Measurements from ENCODE around the gene LYSMD2.

DNA sequence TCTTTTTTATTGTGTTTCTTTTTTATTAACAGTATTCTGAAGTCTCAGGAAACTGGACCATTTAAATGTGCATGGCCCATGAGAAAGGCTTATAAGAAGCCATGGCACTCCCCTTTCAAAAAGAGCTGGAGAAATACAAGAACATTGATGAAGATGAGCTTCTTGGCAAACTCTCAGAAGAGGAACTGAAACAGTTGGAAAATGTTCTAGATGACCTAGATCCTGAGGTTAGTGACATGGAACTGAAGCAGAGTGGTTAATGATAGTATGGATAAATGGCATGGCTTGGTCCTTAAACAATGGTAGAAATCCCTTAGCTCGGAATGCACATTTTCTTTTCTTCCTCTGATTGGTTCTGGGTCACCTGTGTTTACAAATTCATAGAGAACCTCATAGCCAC is 28.9 kb upstream of the LYSMD2 start:
- TF ChIP-seq POLR2AphosphoS5 (IDR thresholded peaks at IDR 0.05) (no peak), SMC3 (conservative IDR thresholded peaks at IDR 0.05; ENCODE audit: poor library complexity) (no peak), TAF1 (IDR thresholded peaks at IDR 0.05; ENCODE audit: low read depth) (no peak), EZH2 (IDR thresholded peaks at IDR 0.05; ENCODE audit: borderline replicate concordance, insufficient read depth, low read length, poor library complexity, severe bottlenecking) (no peak)
- TF ChIP-seq, protein P1, sequence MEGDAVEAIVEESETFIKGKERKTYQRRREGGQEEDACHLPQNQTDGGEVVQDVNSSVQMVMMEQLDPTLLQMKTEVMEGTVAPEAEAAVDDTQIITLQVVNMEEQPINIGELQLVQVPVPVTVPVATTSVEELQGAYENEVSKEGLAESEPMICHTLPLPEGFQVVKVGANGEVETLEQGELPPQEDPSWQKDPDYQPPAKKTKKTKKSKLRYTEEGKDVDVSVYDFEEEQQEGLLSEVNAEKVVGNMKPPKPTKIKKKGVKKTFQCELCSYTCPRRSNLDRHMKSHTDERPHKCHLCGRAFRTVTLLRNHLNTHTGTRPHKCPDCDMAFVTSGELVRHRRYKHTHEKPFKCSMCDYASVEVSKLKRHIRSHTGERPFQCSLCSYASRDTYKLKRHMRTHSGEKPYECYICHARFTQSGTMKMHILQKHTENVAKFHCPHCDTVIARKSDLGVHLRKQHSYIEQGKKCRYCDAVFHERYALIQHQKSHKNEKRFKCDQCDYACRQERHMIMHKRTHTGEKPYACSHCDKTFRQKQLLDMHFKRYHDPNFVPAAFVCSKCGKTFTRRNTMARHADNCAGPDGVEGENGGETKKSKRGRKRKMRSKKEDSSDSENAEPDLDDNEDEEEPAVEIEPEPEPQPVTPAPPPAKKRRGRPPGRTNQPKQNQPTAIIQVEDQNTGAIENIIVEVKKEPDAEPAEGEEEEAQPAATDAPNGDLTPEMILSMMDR (IDR thresholded peaks at IDR 0.05; ENCODE audit: poor library complexity, severe bottlenecking): no peak
- TF ChIP-seq, protein P2, sequence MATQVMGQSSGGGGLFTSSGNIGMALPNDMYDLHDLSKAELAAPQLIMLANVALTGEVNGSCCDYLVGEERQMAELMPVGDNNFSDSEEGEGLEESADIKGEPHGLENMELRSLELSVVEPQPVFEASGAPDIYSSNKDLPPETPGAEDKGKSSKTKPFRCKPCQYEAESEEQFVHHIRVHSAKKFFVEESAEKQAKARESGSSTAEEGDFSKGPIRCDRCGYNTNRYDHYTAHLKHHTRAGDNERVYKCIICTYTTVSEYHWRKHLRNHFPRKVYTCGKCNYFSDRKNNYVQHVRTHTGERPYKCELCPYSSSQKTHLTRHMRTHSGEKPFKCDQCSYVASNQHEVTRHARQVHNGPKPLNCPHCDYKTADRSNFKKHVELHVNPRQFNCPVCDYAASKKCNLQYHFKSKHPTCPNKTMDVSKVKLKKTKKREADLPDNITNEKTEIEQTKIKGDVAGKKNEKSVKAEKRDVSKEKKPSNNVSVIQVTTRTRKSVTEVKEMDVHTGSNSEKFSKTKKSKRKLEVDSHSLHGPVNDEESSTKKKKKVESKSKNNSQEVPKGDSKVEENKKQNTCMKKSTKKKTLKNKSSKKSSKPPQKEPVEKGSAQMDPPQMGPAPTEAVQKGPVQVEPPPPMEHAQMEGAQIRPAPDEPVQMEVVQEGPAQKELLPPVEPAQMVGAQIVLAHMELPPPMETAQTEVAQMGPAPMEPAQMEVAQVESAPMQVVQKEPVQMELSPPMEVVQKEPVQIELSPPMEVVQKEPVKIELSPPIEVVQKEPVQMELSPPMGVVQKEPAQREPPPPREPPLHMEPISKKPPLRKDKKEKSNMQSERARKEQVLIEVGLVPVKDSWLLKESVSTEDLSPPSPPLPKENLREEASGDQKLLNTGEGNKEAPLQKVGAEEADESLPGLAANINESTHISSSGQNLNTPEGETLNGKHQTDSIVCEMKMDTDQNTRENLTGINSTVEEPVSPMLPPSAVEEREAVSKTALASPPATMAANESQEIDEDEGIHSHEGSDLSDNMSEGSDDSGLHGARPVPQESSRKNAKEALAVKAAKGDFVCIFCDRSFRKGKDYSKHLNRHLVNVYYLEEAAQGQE (IDR thresholded peaks at IDR 0.05; ENCODE audit: borderline replicate concordance): no peak
